Hindlimb muscle (tissue), 1 donor: ENCODE data around the gene RBM8A. TPM values are rescaled to one million over a fixed set of nuclear protein-coding genes. Genes with fewer than 3 reads are reported as not detected.

Experiments
- DNase-seq: peaks from one replicate; pipeline ENCODE4 v3.0.0-alpha.2; 2013
- polyA plus RNA-seq: library from polyadenylated mRNA; unstranded; fragments of 120-200 nt; gene quantifications from one replicate; pipeline ENCODE4 v1.2.1, GENCODE V29; 2013; ENCODE audit not compliant: insufficient read length

RBM8A gene
- 122 TPM for polyA plus RNA-seq

GRCh38 chr1:145927063-145927886 lies at the start of gene RBM8A:
TSS of gene RBM8A (minus strand) at chr1:145927484. CDS start at chr1:145927426, 58 bp downstream.
- peak; percentile 97 for DNase-seq

- DNase-seq: no peak
Measured at GRCh38 chr1:145977016-145977415, 49.7 kb upstream of the RBM8A start.

DNA sequence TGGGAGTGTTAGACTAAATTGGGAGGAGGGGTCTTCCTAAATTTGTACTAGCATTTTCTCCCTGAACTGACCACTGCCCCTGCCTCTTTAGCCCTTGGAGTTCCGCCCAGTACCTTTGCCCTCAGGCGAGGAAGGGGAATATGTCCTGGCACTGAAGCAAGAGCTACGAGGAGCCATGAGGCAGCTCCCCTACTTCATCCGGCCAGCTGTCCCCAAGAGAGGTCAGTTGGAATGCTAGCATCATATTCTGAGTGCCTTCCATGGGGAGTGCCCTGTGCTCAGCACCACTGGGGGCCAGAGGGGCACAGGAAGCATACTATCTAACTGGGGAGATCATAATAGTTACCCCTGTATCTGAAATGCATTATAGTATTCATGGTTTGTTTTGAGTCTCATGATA lies 47.9 kb upstream of the RBM8A start:
- no peak for DNase-seq

GRCh38 chr1:145974721-145975120 lies 47.4 kb upstream of the RBM8A start:
- no peak for DNase-seq

GRCh38 chr1:145972580-145972979 lies 45.3 kb upstream of the RBM8A start:
- DNase-seq: no peak

DNA sequence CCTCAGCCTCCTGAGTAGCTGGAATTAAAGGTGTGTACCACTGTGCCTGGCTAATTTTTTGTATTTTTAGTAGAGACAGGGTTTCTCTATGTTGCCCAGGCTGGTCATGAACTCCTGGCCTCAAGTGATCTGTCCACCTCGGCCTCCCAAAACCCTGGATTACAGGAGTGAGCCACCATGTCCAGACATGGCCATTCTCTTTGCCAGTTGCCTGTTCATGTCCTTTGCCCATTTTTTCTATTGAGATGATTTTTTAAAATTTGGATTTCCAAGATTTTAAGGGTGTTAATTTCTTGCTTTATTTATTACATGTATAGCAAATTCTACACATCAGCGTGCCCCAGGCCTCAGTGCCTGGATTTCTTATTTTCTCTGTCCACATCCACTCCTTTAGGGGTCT lies 40.0 kb upstream of the RBM8A start:
- DNase-seq: no peak

GRCh38 chr1:145965119-145965744 lies 37.9 kb upstream of the RBM8A start:
- DNase-seq: no peak

DNA sequence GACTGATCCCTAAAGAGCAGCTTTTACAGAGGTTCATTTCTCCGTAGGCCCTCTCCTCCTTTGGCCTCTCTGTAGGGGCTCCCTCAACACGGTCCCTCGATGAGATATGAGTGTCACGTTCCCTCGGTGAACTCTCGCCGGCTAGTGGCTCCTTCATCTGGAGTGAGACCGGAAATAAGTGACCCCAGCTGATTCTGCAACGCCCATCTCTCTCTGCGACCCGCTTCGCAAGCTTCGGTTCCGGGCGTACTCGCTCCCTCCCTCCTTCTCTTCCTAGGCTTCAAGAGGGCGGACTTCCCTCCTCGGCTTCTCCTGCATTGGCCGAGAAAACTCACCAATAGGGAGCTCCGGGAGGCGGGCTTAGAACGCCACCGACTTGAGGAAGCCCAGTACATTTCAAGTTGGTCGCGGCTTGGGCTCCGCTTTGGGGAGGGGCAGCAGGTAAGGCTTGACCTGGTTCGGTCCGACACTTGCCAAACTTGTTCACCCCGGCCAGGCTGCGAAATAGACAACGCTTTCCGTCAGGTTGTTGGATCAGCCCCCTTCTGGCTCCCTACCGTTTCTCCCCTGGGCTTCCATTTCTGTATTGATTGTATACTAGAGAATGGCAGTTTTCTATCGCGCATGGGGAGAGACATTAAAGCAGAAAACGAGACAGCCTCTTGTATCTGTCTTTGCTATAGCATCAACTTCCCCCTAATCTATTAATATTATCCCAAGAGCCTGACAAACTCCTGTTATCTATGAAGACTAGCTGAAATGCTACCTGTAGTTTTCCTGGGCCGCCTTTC lies 37.2 kb upstream of the RBM8A start, which contains the start of the genes ANKRD34A and POLR3GL:
TSS of gene ANKRD34A (minus strand) at position 248 of the 791 bp plus-strand sequence. CDS start 2,816 bp downstream, outside the sequence.
TSS of gene POLR3GL (plus strand) at position 363 of the 791 bp plus-strand sequence. CDS start 10,176 bp downstream, outside the sequence.
- peak; percentile 95 for DNase-seq

DNA sequence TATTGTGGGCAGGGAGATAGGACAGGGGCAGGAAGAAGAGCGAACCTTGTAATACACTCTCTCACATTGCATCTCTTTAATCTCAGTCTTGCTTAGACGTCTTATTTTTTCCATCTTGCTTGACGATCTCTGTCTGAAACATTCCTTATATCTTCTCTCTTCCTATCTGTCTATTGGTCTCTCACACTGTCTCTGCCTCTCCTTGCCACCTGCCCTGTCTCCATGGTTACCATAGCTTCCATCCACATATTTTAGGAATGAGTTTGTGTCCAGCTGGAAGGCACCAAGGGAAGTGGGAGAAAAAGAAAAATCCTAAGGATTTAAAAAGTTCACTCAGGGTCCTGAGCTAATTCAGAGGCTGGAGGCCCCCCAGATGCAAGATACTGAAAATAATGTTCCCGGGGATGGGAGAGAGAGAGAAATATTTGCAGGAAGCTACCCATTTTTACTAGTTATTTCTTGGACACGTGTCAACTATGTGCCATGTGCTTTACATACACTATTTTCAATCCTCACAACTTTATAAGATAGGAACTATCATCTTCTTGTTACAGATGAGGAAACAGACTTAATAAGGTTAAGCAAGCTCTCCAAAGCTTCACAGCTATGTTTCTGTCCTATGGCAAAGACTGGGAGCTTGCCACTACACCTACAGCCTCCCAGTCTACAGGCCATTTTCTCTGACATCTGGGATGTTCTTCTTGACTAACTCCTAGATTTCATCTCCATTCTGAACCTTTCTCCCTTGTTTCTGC lies 36.2 kb upstream of the RBM8A start:
- no peak for DNase-seq

DNA sequence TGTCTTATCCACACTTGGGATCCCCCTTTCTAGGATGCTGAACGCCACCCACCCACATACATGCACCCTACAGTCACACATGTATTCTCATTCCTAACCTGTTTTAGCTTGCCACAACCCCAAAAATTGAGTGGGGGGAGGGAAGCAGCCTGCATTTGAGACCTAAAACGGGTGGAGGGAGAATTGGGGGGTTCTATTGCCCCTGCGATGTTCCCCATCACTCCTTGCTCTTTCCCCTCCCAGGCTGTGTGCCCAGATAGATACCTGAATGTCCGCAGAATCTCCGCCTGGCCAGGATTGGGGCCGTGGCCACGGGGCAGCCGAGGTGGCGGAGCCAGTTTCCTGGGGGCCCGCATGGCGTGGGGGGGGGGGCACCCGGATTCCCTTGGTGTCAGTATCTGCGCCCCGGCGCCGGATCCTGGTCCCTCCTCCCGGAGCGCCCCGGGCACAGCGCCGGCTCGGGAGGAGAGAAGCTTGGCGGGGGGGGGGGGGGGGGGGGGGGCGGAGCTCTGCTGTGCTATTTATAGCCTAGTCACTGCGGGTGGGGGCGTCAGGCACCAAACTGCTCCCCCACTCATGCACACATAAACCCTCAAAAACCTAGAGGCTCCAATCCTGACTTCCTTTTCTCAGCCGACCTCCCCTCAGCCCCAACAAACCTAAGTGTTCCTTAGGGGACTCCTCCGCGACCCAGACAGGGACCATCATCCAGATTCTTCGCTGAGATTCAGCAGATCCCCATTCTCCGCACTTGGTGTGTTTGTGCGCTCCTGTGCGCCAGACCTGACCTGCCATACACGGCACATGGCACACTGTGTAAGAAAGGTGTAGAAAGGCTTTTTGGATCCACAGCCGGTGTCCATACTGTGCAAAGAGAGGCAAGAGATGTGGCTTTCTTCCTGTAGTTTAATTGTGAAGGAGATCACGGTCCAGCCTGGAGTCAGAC lies 35.1 kb upstream of the RBM8A start:
- peak; percentile 31 for DNase-seq

GRCh38 chr1:145961425-145962156 lies 34.3 kb upstream of the RBM8A start:
- DNase-seq: peak; percentile 33

DNA sequence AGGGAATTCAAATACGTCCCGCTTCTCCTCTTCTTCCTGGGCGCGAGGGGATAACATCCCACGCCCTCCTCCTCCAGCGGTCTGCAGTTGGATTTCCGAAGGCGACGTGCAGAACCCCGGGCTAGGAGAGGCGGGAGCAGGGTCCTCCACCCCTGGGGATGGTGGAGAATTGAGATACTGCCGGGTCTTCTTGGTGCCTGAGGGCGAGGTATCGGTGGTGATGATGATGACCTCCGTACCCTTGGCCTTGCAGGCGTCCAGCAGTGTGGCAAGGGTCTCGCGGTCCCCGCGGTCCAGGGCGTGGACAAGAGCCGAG lies 33.8 kb upstream of the RBM8A start:
- DNase-seq: no peak

GRCh38 chr1:145960468-145961108 lies 33.3 kb upstream of the RBM8A start:
- DNase-seq: peak; percentile 84

- peak; percentile 26 for DNase-seq
Measured at GRCh38 chr1:145959957-145960467, 32.7 kb upstream of the RBM8A start.

- no peak for DNase-seq
Measured at GRCh38 chr1:145959333-145959732, 32.0 kb upstream of the RBM8A start.

GRCh38 chr1:145958734-145959133 lies 31.4 kb upstream of the RBM8A start:
- no peak for DNase-seq

GRCh38 chr1:145957443-145958319 lies 30.4 kb upstream of the RBM8A start, which contains the start of gene LIX1L:
TSS of gene LIX1L (minus strand) at chr1:145958017. CDS start at chr1:145957927, 90 bp downstream.
- DNase-seq: peak; percentile 96

- peak; percentile 74 for DNase-seq
Measured at GRCh38 chr1:145956781-145957442, 29.6 kb upstream of the RBM8A start.
